K562 (cell line): ENCODE data around the gene FAM131C. TPM values are rescaled to one million over a fixed set of nuclear protein-coding genes. Genes with fewer than 3 reads are reported as not detected.

Experiments used
- BCL6 ChIP-seq: fragments of 250-450 bp; sonication (Bioruptor Pico); IDR thresholded peaks from 2 replicates; pipeline ENCODE4 v1.4.0; 2020
- CAMTA2 ChIP-seq: fragments of 250-450 bp; sonication (Bioruptor Pico); conservative IDR thresholded peaks from 2 replicates; pipeline ENCODE4 v1.5.1; 2022
- CTCFL ChIP-seq: IDR thresholded peaks from 2 replicates; pipeline ENCODE4 v1.6.1; 2011; ENCODE audit warnings: borderline replicate concordance, low read depth, mild to moderate bottlenecking, moderate library complexity, low read length; ENCODE audit not compliant: insufficient read depth, poor library complexity, severe bottlenecking
- CUX1 ChIP-seq: fragments of 200-800 bp; sonication (Bioruptor generic); IDR thresholded peaks from 2 replicates; pipeline ENCODE4 v1.6.1; 2016; ENCODE audit warnings: missing genetic modification characterization, missing compliant biosample characterization
- GATAD2B ChIP-seq: fragments of 450-650 bp; IDR thresholded peaks from 2 replicates; pipeline ENCODE4 v1.6.1; 2017; ENCODE audit warnings: mild to moderate bottlenecking, borderline replicate concordance
- MTA1 ChIP-seq: fragments of 450-650 bp; IDR thresholded peaks from 2 replicates; pipeline ENCODE4 v1.6.1; 2017; ENCODE audit warnings: borderline replicate concordance
- MYNN ChIP-seq, 2 experiments: sonication (generic); formaldehyde crosslinking in 1 of 2; IDR thresholded peaks; 2 replicates each; pipeline versions ENCODE4 v1.5.0 to v1.6.1; 2016 to 2020; ENCODE audit warnings: antibody characterized with exemption in 1 of 2, missing genetic modification reagents in 1 of 2
- NR3C1 ChIP-seq: sonication (generic); formaldehyde crosslinking; IDR thresholded peaks from 2 replicates; pipeline ENCODE4 v1.8.1; 2022; ENCODE audit warnings: missing genetic modification reagents
- PHTF2 ChIP-seq: fragments of 250-450 bp; sonication (Bioruptor Pico); IDR thresholded peaks from 2 replicates; pipeline ENCODE4 v1.5.0; 2021; ENCODE audit warnings: mild to moderate bottlenecking
- POLR2B ChIP-seq: fragments of 450-650 bp; IDR thresholded peaks from 2 replicates; pipeline ENCODE4 v1.6.1; 2018; ENCODE audit warnings: low read depth; ENCODE audit not compliant: partially characterized antibody
- PTTG1 ChIP-seq: fragments of 450-650 bp; IDR thresholded peaks from 2 replicates; pipeline ENCODE4 v1.6.1; 2016; ENCODE audit warnings: low read depth, mild to moderate bottlenecking, missing genetic modification characterization, missing compliant biosample characterization
- SREBF1 ChIP-seq: fragments of 150-350 bp; IDR thresholded peaks from 2 replicates; pipeline ENCODE4 v1.6.1; 2014; ENCODE audit warnings: antibody characterized with exemption, low read depth, low read length, borderline replicate concordance
- TAF15 ChIP-seq: fragments of 200-400 bp; formaldehyde crosslinking; IDR thresholded peaks from 2 replicates; pipeline ENCODE4 v1.6.1; 2017; ENCODE audit warnings: mild to moderate bottlenecking, low read depth, low read length, moderate library complexity
- TCF3 ChIP-seq: sonication (generic); formaldehyde crosslinking; IDR thresholded peaks from 2 replicates; pipeline ENCODE4 v1.4.0; 2020; ENCODE audit warnings: mild to moderate bottlenecking, missing genetic modification reagents
- TRIM28 ChIP-seq: fragments of 450-650 bp; IDR thresholded peaks from 2 replicates; pipeline ENCODE4 v1.6.1; 2017
- U2AF2 ChIP-seq: fragments of 200-400 bp; formaldehyde crosslinking; optimal IDR thresholded peaks from 2 replicates; pipeline ENCODE3; 2017; ENCODE audit warnings: low read depth, mild to moderate bottlenecking, low read length
- ZNF274 ChIP-seq: IDR thresholded peaks from 2 replicates; pipeline ENCODE4 v1.6.1; 2011; ENCODE audit warnings: low read depth, mild to moderate bottlenecking, low read length, moderate library complexity, borderline replicate concordance
- ZNF518B ChIP-seq: fragments of 250-450 bp; sonication (Bioruptor Pico); IDR thresholded peaks from 2 replicates; pipeline ENCODE4 v1.5.0; 2021; ENCODE audit warnings: mild to moderate bottlenecking, moderate library complexity
- polyA plus RNA-seq, 8 experiments: library from polyadenylated mRNA; depleted of rRNA in 4 of 8; stranded (reverse) in 5 of 8; unstranded in 3 of 8; fragments of >200 nt; fragmentation: Nextera tagmentation in 2 of 8; fragmentation: Illumina TruSeq in 1 of 8; extraction: Ambion mirVana in 2 of 8; extraction: Trizol in 1 of 8; gene quantifications; 2 replicates each; pipeline versions ENCODE4 v1.2.1 to v1.2.3, GENCODE V29; 2011 to 2014; ENCODE audit warnings: inconsistent platforms in 1 of 8, missing spikeins in 1 of 8
- total RNA-seq, 7 experiments: library from RNA; depleted of rRNA in 6 of 7; stranded (reverse); fragments of >200 nt in 6 of 7; fragmentation: Illumina TruSeq in 2 of 7; extraction: Trizol in 2 of 7; gene quantifications; 2 replicates each; pipeline versions ENCODE4 v1.2.1 to v1.2.3, GENCODE V29; 2011 to 2021; ENCODE audit warnings: low replicate concordance in 1 of 7

Gene FAM131C
- total and polyA plus RNA-seq, 9 of the 15 experiments (the other 6 are each of a cell fraction or from before 2014, with no cell fraction given) = 0.10 to 0.29 (median 0.16) TPM; not detected in 6

GRCh38 chr1:16012590-16013219, 60.7 kb downstream of the FAM131C start (continued):
- TF ChIP-seq NR3C1 (CRISPR knock-in tag) = no peak; the same call in 1 of the 2 replicates
- 0 out of 2 replicates have a peak, but pooled peaks have one; percentile 65 for TF ChIP-seq CAMTA2
- no peak for TF ChIP-seq BCL6 (CRISPR knock-in tag)
- TF ChIP-seq CTCFL = no peak
- no peak for TF ChIP-seq SREBF1
- TF ChIP-seq TCF3 (CRISPR knock-in tag) = no peak
- no peak for TF ChIP-seq ZNF274
- 0 out of 2 replicates have a peak, but pooled peaks have one; percentile 54 for TF ChIP-seq GATAD2B
- no peak for TF ChIP-seq PHTF2 (CRISPR knock-in tag)
- TF ChIP-seq CUX1 (CRISPR knock-in tag) = no peak
- no peak for TF ChIP-seq TAF15
- TF ChIP-seq ZNF518B (CRISPR knock-in tag) = no peak
- TF ChIP-seq TRIM28 = no peak
- TF ChIP-seq MTA1 = 0 out of 2 replicates have a peak, but pooled peaks have one; percentile 17
- no peak for TF ChIP-seq U2AF2
- no peak for TF ChIP-seq POLR2B
- no peak for TF ChIP-seq PTTG1 (tag)
- peak; percentile 55; the same call in 1 of the 2 replicates for TF ChIP-seq MYNN (IDR thresholded peaks at IDR 0.05)
- no peak for TF ChIP-seq MYNN (CRISPR knock-in tag; IDR thresholded peaks at IDR 0.05)
